ENCODE data around the gene CCDC154. TPM values are rescaled to one million over a fixed set of nuclear protein-coding genes. Genes with fewer than 3 reads are reported as not detected.
"Not testable (repeated sequence)": the region's sequence is repeated elsewhere in the genome, so short reads cannot be mapped to it uniquely, and the experiment has no call there.

The CCDC154 gene
- total RNA-seq, 4 donors from 2014 or later = 0.17 to 0.58 (median 0.42) TPM; not detected in 1

DNA sequence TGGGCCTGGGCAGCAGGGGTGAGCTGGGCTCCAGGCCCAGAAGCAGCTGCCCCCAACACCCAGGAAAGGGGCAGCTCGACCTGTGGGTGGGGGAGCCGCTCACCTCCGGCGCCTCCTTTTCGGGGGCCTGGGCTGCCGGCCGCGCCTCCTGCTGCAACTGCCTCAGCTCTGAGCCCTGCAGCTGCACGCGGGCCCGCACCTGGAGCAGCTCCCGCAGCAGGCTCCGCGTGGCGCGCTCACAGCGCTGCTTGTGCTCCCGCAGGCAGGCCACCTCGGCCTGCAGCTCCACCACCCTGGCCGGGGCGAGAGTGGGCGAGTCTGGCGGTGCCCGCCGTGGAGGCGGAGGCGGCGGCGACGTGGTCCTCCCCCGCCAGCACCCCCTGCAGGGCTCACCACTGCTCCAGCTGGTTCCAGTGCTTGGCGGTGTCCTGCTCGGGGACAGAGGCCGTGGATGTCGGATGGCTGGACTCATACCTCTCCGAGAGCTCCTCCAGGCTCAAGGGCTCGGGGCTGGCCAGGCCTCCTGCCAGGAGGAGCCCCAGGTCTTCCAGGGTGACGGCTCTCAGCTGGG lies 868 bp downstream of the CCDC154 start:
- 84% methylated on average over 27 of the region's 38 CpGs for WGBS
- TF ChIP-seq EP300 (IDR thresholded peaks at IDR 0.05) (no peak), POLR2A (IDR thresholded peaks at IDR 0.05; ENCODE audit: low read depth) (no peak), POLR2AphosphoS5 (IDR thresholded peaks at IDR 0.05) (no peak)
- TF ChIP-seq, protein P1, sequence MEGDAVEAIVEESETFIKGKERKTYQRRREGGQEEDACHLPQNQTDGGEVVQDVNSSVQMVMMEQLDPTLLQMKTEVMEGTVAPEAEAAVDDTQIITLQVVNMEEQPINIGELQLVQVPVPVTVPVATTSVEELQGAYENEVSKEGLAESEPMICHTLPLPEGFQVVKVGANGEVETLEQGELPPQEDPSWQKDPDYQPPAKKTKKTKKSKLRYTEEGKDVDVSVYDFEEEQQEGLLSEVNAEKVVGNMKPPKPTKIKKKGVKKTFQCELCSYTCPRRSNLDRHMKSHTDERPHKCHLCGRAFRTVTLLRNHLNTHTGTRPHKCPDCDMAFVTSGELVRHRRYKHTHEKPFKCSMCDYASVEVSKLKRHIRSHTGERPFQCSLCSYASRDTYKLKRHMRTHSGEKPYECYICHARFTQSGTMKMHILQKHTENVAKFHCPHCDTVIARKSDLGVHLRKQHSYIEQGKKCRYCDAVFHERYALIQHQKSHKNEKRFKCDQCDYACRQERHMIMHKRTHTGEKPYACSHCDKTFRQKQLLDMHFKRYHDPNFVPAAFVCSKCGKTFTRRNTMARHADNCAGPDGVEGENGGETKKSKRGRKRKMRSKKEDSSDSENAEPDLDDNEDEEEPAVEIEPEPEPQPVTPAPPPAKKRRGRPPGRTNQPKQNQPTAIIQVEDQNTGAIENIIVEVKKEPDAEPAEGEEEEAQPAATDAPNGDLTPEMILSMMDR (IDR thresholded peaks at IDR 0.05) = no peak

DNA sequence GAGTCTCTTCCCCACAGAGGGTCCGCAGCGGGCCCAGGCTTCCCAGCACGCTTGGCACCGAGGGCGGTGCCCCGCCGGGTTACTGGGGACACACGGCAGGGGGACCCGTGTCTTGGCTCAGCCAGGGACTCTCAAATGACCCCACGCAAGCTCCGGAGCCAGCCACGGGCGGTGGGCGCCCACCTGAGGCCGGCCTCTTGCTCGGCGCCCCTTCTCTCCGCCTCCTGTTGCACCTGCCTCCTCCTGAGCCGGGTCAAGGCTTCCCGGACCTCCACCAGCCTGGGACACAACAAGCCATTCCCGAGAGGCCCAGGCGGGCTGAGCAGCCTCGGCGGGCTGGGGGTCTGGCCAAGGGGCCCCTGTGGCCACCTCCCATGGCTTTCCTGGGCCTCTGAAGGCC lies 1.7 kb downstream of the CCDC154 start:
- Histone ChIP-seq H3K4me3 (no peak overlapping the region), H3K4me1 (no peaks in the 10 kb centered on the region), H3K27ac (replicated peaks in 1 of 4) (no peak overlapping the region), H3K36me3 (peaks cover 8 to 35% (median 27%) of the 10 kb centered on the region in 4 donors), H3K9me3 (no peaks in the 10 kb centered on the region), H3K27me3 (no peaks in the 10 kb centered on the region)
- intact Hi-C loops (cut with DNase I) = no loop called here
- no peak for DNase-seq (ENCODE audit: extremely low spot score)
- TF ChIP-seq EP300 (IDR thresholded peaks at IDR 0.05) = no peak
- TF ChIP-seq POLR2A (IDR thresholded peaks at IDR 0.05; ENCODE audit: low read depth) = no peak
- TF ChIP-seq, protein P1 (IDR thresholded peaks at IDR 0.05) = no peak
- no peak for TF ChIP-seq POLR2AphosphoS5 (IDR thresholded peaks at IDR 0.05)
- WGBS = 89% methylated on average over 16 of the region's 24 CpGs

More for the DNA sequence above, 868 bp downstream of the CCDC154 start:
- Histone ChIP-seq H3K27ac (replicated peaks in 1 of 4) (no peak overlapping the region), H3K4me1 (no peaks in the 10 kb centered on the region), H3K36me3 (peaks cover 14 to 40% (median 35%) of the 10 kb centered on the region in 4 donors), H3K9me3 (no peaks in the 10 kb centered on the region), H3K4me3 (no peak overlapping the region), H3K27me3 (no peaks in the 10 kb centered on the region)
- intact Hi-C loops (cut with DNase I) = no loop called here
- no peak for DNase-seq (ENCODE audit: extremely low spot score)

DNA sequence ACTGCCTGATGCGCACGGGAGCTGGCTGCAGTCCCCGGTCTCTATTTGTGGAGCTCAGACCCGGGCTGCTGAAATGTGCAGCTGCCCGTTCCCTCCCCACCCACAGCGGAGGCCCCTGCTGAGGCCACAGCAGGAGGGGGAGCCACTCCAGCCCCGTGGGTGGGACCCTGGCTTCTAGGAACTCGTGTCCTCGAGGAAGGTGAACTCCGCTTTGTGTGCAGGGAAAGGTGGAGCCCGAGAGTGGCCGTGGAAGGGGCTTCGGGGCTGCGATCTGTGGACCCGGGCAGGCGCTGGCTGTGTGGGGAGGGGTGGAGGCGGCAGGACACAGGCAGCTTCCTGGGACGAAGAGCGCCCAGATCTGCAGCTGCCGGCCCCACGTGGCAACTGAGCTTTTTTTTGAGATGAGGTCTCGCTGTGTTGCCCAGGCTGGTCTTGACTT lies 2.9 kb downstream of the CCDC154 start:
- no peaks in the 10 kb centered on the region for H3K4me1 ChIP-seq
- H3K36me3 ChIP-seq = peaks cover 0 to 25% (median 17%) of the 10 kb centered on the region in 4 donors
- WGBS = 82% methylated on average over 17 of the region's 22 CpGs
- no peaks in the 10 kb centered on the region for H3K27me3 ChIP-seq
- H3K27ac ChIP-seq (replicated peaks in 1 of 4) = no peak overlapping the region
- TF ChIP-seq, protein P1 (IDR thresholded peaks at IDR 0.05) = no peak
- no peak for TF ChIP-seq POLR2AphosphoS5 (IDR thresholded peaks at IDR 0.05)
- intact Hi-C loops (cut with DNase I) = no loop called here
- H3K9me3 ChIP-seq = no peaks in the 10 kb centered on the region
- H3K4me3 ChIP-seq = no peak overlapping the region
- DNase-seq (ENCODE audit: extremely low spot score) = no peak

DNA sequence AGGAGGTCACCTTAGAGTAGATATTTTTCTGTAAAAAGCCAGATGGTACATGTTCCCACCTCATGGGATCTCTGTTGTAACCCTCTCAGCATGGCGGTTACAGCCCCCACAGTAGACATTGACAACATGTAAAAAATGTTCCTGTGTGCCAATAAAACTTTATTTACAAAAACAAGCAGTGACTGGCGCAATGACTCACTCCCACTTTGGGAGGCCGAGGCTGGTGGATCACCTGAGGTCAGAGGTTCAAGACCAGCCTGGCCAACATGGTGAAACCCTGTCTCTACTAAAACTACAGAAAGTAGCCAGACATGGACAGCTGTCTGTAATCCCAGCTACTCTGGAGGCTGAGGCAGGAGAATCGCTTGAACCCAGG lies 4.7 kb downstream of the CCDC154 start:
- H3K27me3 ChIP-seq; H3K27ac ChIP-seq (replicated peaks in 1 of 4); intact Hi-C loops (cut with DNase I); DNase-seq (ENCODE audit: extremely low spot score); H3K4me1 ChIP-seq; H3K9me3 ChIP-seq; H3K4me3 ChIP-seq: not testable (repeated sequence)
- whole genome bisulfite sequencing = 100% methylated on average over 3 of the region's 4 CpGs
- peaks cover 0 to 16% (median 8%) of the 10 kb centered on the region in 4 donors for H3K36me3 ChIP-seq

DNA sequence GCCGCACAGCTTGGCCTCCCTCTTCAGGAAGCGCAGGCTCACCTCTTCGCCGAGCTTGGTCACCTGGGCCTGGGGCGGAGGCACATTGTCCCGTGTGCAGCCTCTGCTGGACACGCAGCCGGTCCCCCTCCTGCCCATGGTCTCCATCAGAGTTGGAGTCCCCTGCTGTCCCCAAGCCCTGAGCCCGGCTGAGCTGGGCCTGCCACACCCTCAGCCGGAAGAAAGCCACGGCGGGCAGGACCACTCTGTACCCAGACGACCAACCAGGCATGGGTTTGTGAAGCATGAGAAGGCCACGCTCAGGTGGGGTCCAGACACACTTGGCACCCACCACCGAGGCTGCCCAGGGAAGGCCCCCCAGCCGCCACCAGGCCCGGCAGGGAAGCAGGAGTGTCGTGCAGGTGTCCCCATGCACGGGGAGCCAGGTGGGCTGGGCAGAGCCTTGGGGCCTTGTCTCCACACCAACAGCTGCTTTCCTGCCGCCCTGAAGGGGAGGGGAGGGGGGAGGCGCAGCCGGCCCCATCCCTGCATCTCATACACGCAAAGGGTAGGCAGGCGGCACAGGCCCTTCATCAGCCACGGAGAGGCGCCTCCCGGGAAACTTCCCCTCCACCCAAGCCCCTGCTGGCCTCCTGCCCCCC lies 5.2 kb downstream of the CCDC154 start:
- H3K27ac ChIP-seq (replicated peaks in 1 of 4) = no peak overlapping the region
- H3K36me3 ChIP-seq = peaks cover 0 to 16% (median 8%) of the 10 kb centered on the region in 4 donors
- H3K4me3 ChIP-seq = no peak overlapping the region
- intact Hi-C loops (cut with DNase I) = no loop called here
- no peaks in the 10 kb centered on the region for H3K27me3 ChIP-seq
- TF ChIP-seq POLR2A (IDR thresholded peaks at IDR 0.05; ENCODE audit: low read depth) (no peak), POLR2AphosphoS5 (IDR thresholded peaks at IDR 0.05) (no peak), EP300 (IDR thresholded peaks at IDR 0.05) (no peak)
- TF ChIP-seq, protein P1 (IDR thresholded peaks at IDR 0.05) = no peak
- H3K4me1 ChIP-seq = no peaks in the 10 kb centered on the region
- whole genome bisulfite sequencing = 88% methylated on average over 6 of the region's 27 CpGs
- DNase-seq (ENCODE audit: extremely low spot score) = no peak
- H3K9me3 ChIP-seq = no peaks in the 10 kb centered on the region

All from esophagus muscularis mucosa (tissue), 4 donors.